ENCODE results near the gene MRPL32. TPM values are rescaled to one million over a fixed set of nuclear protein-coding genes. Genes with fewer than 3 reads are reported as not detected.

The MRPL32 gene
- polyA plus RNA-seq, 2 of the 4 experiments (the other 2 are of a cell fraction) = 76.0 to 90.4 TPM

GRCh38 chr7:42940985-42941847 lies 9.0 kb downstream of the MRPL32 start:
- Histone ChIP-seq H3K4me3 (no peak overlapping the region), H3K4me1 (no peaks in the 10 kb centered on the region), H3K9me3 (no peaks in the 10 kb centered on the region), H3K4me2 (no peak overlapping the region), H3K27ac (no peak overlapping the region)
- DNase-seq (ENCODE audit: low read depth in 1 of 2, low spot score in 1 of 2) = peak; percentile 69 to 70
- no peak for TF ChIP-seq PBX3 (IDR thresholded peaks at IDR 0.05)
- no peak for TF ChIP-seq ZFP36 (IDR thresholded peaks at IDR 0.05; ENCODE audit: borderline replicate concordance, partially characterized antibody)
- no peak for TF ChIP-seq FOXS1 (CRISPR knock-in tag; IDR thresholded peaks at IDR 0.05)
- TF ChIP-seq RCOR1 (IDR thresholded peaks at IDR 0.05; ENCODE audit: low read depth, low read length) = no peak
- no peak for TF ChIP-seq TFCP2L1 (CRISPR knock-in tag; IDR thresholded peaks at IDR 0.05)
- no peak for TF ChIP-seq HDAC2 (IDR thresholded peaks at IDR 0.05)
- TF ChIP-seq E2F6 (IDR thresholded peaks at IDR 0.05; ENCODE audit: borderline replicate concordance, low read depth) = no peak
- no peak for TF ChIP-seq CBX2 (IDR thresholded peaks at IDR 0.05; ENCODE audit: borderline replicate concordance, low read depth)
- TF ChIP-seq ATOH8 (CRISPR knock-in tag; IDR thresholded peaks at IDR 0.05; ENCODE audit: low read depth) = no peak
- peak; percentile 94 for TF ChIP-seq CTCF (IDR thresholded peaks at IDR 0.05)
- peak; percentile 90 for TF ChIP-seq SMC3 (IDR thresholded peaks at IDR 0.05)
- no peak for TF ChIP-seq CEBPB (IDR thresholded peaks at IDR 0.05)
- no peak for TF ChIP-seq EHF (CRISPR knock-in tag; IDR thresholded peaks at IDR 0.05)
- TF ChIP-seq RNF2 (IDR thresholded peaks at IDR 0.05; ENCODE audit: borderline replicate concordance, low read depth) = no peak
- TF ChIP-seq HOXB13 (CRISPR knock-in tag; IDR thresholded peaks at IDR 0.05; ENCODE audit: low read depth) = no peak
- TF ChIP-seq MAFK (IDR thresholded peaks at IDR 0.05; ENCODE audit: partially characterized antibody) = no peak
- TF ChIP-seq FOSB (CRISPR knock-in tag; IDR thresholded peaks at IDR 0.05) = no peak
- TF ChIP-seq REST (IDR thresholded peaks at IDR 0.05) = no peak
- no peak for TF ChIP-seq HES2 (IDR thresholded peaks at IDR 0.05)
- TF ChIP-seq ZNF302 (CRISPR knock-in tag; IDR thresholded peaks at IDR 0.05) = no peak
- no peak for TF ChIP-seq JUNB (IDR thresholded peaks at IDR 0.05)
- TF ChIP-seq ESRRA (IDR thresholded peaks at IDR 0.05; ENCODE audit: borderline replicate concordance, low read length) = no peak
- no peak for TF ChIP-seq EHMT2 (IDR thresholded peaks at IDR 0.05; ENCODE audit: low read depth)
- TF ChIP-seq MAX (IDR thresholded peaks at IDR 0.05) = no peak
- TF ChIP-seq CHD2 (IDR thresholded peaks at IDR 0.05; ENCODE audit: low read length, partially characterized antibody) = no peak
- peak; percentile 89 to 91 for TF ChIP-seq RAD21 (conservative IDR thresholded peaks at IDR 0.05 in 1 of 2, IDR thresholded peaks at IDR 0.05 in 1 of 2)
- FAIRE-seq = peak; percentile 63
- ChIA-PET CTCF (interaction anchor here (0.6 to 4.6 kb wide), 86 partner anchors 9 to 907 kb away, joined by 3 to 53 read pairs (median 4); partner anchors contain the start of genes C7orf25, HECW1, MRPL32 and PSMA2), POLR2A (interaction anchor here (0.6 to 0.7 kb wide), 2 partner anchors 308 to 353 kb away, joined by 3 read pairs; no protein-coding TSS in a partner anchor)
- ATAC-seq = peak; percentile 88 to 93
- WGBS (ENCODE audit: missing lambda C conversion rate) = 55% methylated on average over 13 of the region's 13 CpGs
